Measurements from ENCODE around the gene CD47. TPM values are rescaled to one million over a fixed set of nuclear protein-coding genes. Genes with fewer than 3 reads are reported as not detected.

CD47 gene
- total and polyA plus RNA-seq, 7 donors = 10.8 to 74.9 (median 61.4) TPM

DNA sequence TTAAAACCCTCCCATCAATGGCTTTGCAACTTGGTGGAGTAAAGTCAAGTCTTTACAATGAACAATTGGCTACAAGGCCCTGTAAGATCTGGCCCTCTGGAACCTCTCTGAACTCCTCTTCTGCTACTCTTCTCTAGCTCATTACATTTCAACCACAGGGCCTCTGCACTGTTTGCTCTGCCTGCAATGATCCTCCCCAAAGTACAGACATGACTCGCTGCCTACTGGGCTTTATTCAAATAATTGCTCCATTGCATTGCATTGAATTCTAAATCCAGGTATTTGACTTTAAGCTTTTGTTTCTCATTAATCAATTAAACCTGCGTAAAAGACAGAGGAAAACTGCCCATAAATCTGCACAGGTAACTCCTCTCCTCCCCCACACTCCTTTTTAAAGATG is 96.7 kb downstream of the CD47 start:
- peaks cover 0 to 6% (median under 1%) of the 10 kb centered on the region in 4 donors for H3K4me1 ChIP-seq
- H3K36me3 ChIP-seq = no peaks in the 10 kb centered on the region
- no peak for DNase-seq
- H3K9me3 ChIP-seq = no peaks in the 10 kb centered on the region
- no peak overlapping the region for H3K27ac ChIP-seq
- intact Hi-C loops (cut with DNase I) = no loop called here
- TF ChIP-seq POLR2AphosphoS5 (IDR thresholded peaks at IDR 0.05) (no peak), POLR2A (IDR thresholded peaks at IDR 0.05) (no peak), EP300 (IDR thresholded peaks at IDR 0.05) (no peak)
- TF ChIP-seq, protein P1, sequence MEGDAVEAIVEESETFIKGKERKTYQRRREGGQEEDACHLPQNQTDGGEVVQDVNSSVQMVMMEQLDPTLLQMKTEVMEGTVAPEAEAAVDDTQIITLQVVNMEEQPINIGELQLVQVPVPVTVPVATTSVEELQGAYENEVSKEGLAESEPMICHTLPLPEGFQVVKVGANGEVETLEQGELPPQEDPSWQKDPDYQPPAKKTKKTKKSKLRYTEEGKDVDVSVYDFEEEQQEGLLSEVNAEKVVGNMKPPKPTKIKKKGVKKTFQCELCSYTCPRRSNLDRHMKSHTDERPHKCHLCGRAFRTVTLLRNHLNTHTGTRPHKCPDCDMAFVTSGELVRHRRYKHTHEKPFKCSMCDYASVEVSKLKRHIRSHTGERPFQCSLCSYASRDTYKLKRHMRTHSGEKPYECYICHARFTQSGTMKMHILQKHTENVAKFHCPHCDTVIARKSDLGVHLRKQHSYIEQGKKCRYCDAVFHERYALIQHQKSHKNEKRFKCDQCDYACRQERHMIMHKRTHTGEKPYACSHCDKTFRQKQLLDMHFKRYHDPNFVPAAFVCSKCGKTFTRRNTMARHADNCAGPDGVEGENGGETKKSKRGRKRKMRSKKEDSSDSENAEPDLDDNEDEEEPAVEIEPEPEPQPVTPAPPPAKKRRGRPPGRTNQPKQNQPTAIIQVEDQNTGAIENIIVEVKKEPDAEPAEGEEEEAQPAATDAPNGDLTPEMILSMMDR (IDR thresholded peaks at IDR 0.05) = no peak
- H3K4me3 ChIP-seq = no peak overlapping the region
- WGBS, 2 donors = 94 to 96% methylated on average over 2 of the region's 2 CpGs
- no peaks in the 10 kb centered on the region for H3K27me3 ChIP-seq

DNA sequence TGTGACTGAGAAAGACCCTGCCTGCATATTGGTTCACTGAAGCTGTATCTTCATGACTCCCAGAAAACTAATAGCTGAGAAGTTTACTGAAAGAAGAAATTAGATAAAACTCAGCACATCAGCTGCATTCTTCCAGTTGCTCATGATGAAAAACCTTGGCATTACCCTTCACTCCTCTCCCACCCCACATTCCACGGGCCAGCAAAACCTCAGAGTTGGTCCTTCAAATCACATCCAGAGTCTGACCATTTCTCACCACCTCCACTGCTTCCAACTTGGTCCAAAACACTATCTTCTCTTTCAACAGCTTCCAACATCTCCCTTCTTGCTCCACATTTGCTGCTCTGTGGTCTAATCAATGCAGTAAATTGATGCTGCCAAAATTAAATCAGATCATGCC is 97.1 kb downstream of the CD47 start:
- Histone ChIP-seq H3K4me1 (peaks cover 0 to 10% (median 4%) of the 10 kb centered on the region in 4 donors), H3K27me3 (no peaks in the 10 kb centered on the region), H3K36me3 (no peaks in the 10 kb centered on the region), H3K27ac (no peak overlapping the region), H3K9me3 (no peaks in the 10 kb centered on the region), H3K4me3 (no peak overlapping the region)
- TF ChIP-seq POLR2A (IDR thresholded peaks at IDR 0.05) (no peak), EP300 (IDR thresholded peaks at IDR 0.05) (no peak), POLR2AphosphoS5 (IDR thresholded peaks at IDR 0.05) (no peak)
- TF ChIP-seq, protein P1 (IDR thresholded peaks at IDR 0.05) = no peak
- intact Hi-C loops (cut with DNase I) = no loop called here
- 90 to 93% methylated on average over 1 of the region's 1 CpG for WGBS, 2 donors
- DNase-seq = no peak

Other genes with a start within 250 kb of the CD47 start
- gene IFT57, start 131.4 kb upstream of the CD47 start, total RNA-seq = 10 to 100 TPM; 38.8 to 49.6 (median 44.0) TPM
- gene IFT57, start 131.4 kb upstream of the CD47 start, polyA plus RNA-seq = 10 to 100 TPM; 34.4 to 55.0 (median 38.4) TPM
- under 1 TPM in 1 of 4 donors, not detected in 3; 0.71 TPM for gene HHLA2, start 205.5 kb upstream of the CD47 start, total RNA-seq
- gene HHLA2, start 205.5 kb upstream of the CD47 start, polyA plus RNA-seq = 10 to 100 TPM; 60.0 to 97.8 (median 83.5) TPM

All from sigmoid colon (tissue), 7 donors.